IMR-90 (cell line): ENCODE data around the gene UNC93A. TPM values are rescaled to one million over a fixed set of nuclear protein-coding genes. Genes with fewer than 3 reads are reported as not detected.

Experiments
- ATAC-seq: fragments of 200-7000 bp; cut with Tn5 transposase; 2 replicates; pipeline ENCODE4 v1.9.1; 2020; ENCODE audit warnings: low read depth, mild to moderate bottlenecking, moderate library complexity
- BruUV-seq: library from RNA; stranded (reverse); fragments of 400-500 nt; replicated peaks from 2 replicates; lab custom pipeline; 2021; lab: Mats Ljungman, UMichigan
- CTCF ChIA-PET: fragments of 300-600 bp; formaldehyde crosslinking; extraction: SDS; loops from one replicate; lab custom pipeline; 2021; ENCODE audit warnings: antibody characterized with exemption; lab: Yijun Ruan, JAX
- POLR2A ChIA-PET: fragments of 300-600 bp; sonication (Branson Sonifier 250); formaldehyde crosslinking; loops from one replicate; lab custom pipeline; 2022; ENCODE audit warnings: antibody characterized with exemption; ENCODE audit not compliant: unreplicated experiment; lab: Charles Lee
- DNase-seq: peaks from one replicate; pipeline ENCODE4 v3.0.0; 2013
- H2AFZ ChIP-seq: replicated peaks from 2 replicates; pipeline ENCODE3; 2013; ENCODE audit warnings: low read length, mild to moderate bottlenecking; ENCODE audit not compliant: poor library complexity
- H2AK5ac ChIP-seq: 2 replicates; pipeline ENCODE4 v1.6.1; 2013; ENCODE audit warnings: low read depth, low read length, inconsistent platforms
- H2AK9ac ChIP-seq: replicated peaks from 2 replicates; pipeline ENCODE3; 2013; ENCODE audit warnings: mild to moderate bottlenecking, low read depth, low read length, moderate library complexity; ENCODE audit not compliant: poor library complexity
- H2BK120ac ChIP-seq: 2 replicates; pipeline ENCODE4 v1.6.1; 2013; ENCODE audit warnings: low read depth, low read length, inconsistent platforms
- H2BK15ac ChIP-seq: 3 replicates; pipeline ENCODE4 v1.6.1; 2013; ENCODE audit warnings: low read depth, low read length, inconsistent platforms
- H2BK20ac ChIP-seq: 2 replicates; pipeline ENCODE4 v1.6.1; 2013; ENCODE audit warnings: low read depth, mild to moderate bottlenecking, inconsistent platforms, low read length, moderate library complexity
- H2BK5ac ChIP-seq: 2 replicates; pipeline ENCODE4 v1.6.1; 2013; ENCODE audit warnings: mild to moderate bottlenecking, low read depth, low read length, inconsistent platforms; ENCODE audit not compliant: poor library complexity, severe bottlenecking
- H3K14ac ChIP-seq: replicated peaks from 2 replicates; pipeline ENCODE4 v1.6.1; 2013; ENCODE audit warnings: low read depth, low read length, inconsistent platforms
- H3K18ac ChIP-seq: 2 replicates; pipeline ENCODE4 v1.6.1; 2013; ENCODE audit warnings: low read depth, low read length, control low read depth
- H3K23ac ChIP-seq: 2 replicates; pipeline ENCODE4 v1.6.1; 2013; ENCODE audit warnings: low read depth, low read length, inconsistent platforms
- H3K27ac ChIP-seq: 2 replicates; pipeline ENCODE4 v1.5.1; 2013; ENCODE audit warnings: mild to moderate bottlenecking, control low read depth, low read length; ENCODE audit not compliant: insufficient read depth
- H3K27me3 ChIP-seq: 2 replicates; pipeline ENCODE4 v1.6.1; 2013; ENCODE audit warnings: low read length; ENCODE audit not compliant: control insufficient read depth, insufficient read depth
- H3K36me3 ChIP-seq: 2 replicates; pipeline ENCODE4 v1.6.1; 2013; ENCODE audit warnings: low read length, mixed read lengths; ENCODE audit not compliant: control insufficient read depth, insufficient read depth
- H3K4ac ChIP-seq: 2 replicates; pipeline ENCODE4 v1.6.1; 2013; ENCODE audit warnings: low read depth, low read length, inconsistent platforms
- H3K4me1 ChIP-seq: 2 replicates; pipeline ENCODE4 v1.6.1; 2013; ENCODE audit warnings: low read length, mixed read lengths; ENCODE audit not compliant: control insufficient read depth, insufficient read depth
- H3K4me2 ChIP-seq: 2 replicates; pipeline ENCODE4 v1.6.1; 2013; ENCODE audit warnings: low read depth, mild to moderate bottlenecking, control low read depth, low read length, moderate library complexity
- H3K4me3 ChIP-seq: 2 replicates; pipeline ENCODE4 v1.5.1; 2013; ENCODE audit warnings: low read depth, mild to moderate bottlenecking, control low read depth, low read length, moderate library complexity; ENCODE audit not compliant: insufficient read depth
- H3K56ac ChIP-seq: 2 replicates; pipeline ENCODE4 v1.6.1; 2013; ENCODE audit warnings: low read length, inconsistent platforms; ENCODE audit not compliant: insufficient read depth; ENCODE audit errors: extremely low read depth
- H3K79me1 ChIP-seq, 2 experiments: 2 replicates each; pipeline ENCODE4 v1.6.1; 2013; ENCODE audit warnings: low read length in 2 of 2, inconsistent platforms in 1 of 2, low read depth in 1 of 2
- H3K9ac ChIP-seq: 2 replicates; pipeline ENCODE4 v1.6.1; 2013; ENCODE audit warnings: low read depth, low read length, control low read depth
- H3K9me1 ChIP-seq: 2 replicates; pipeline ENCODE4 v1.6.1; 2013; ENCODE audit warnings: low read length, inconsistent platforms; ENCODE audit not compliant: insufficient read depth
- H3K9me3 ChIP-seq: 2 replicates; pipeline ENCODE4 v1.6.1; 2013; ENCODE audit warnings: low read length; ENCODE audit not compliant: control insufficient read depth, insufficient read depth
- H4K20me1 ChIP-seq: 2 replicates; pipeline ENCODE4 v1.6.1; 2013; ENCODE audit warnings: low read length, inconsistent platforms; ENCODE audit not compliant: insufficient read depth
- H4K5ac ChIP-seq: 2 replicates; pipeline ENCODE4 v1.6.1; 2013; ENCODE audit warnings: mild to moderate bottlenecking, low read depth, low read length, control low read depth
- H4K8ac ChIP-seq, 2 experiments: 2 replicates each; pipeline ENCODE4 v1.6.1; 2013; ENCODE audit warnings: low read depth in 2 of 2, low read length in 2 of 2, control low read depth in 1 of 2, inconsistent platforms in 1 of 2
- H4K91ac ChIP-seq: 2 replicates; pipeline ENCODE4 v1.6.1; 2013; ENCODE audit warnings: low read depth, low read length, inconsistent platforms; ENCODE audit not compliant: insufficient read depth
- BHLHE40 ChIP-seq: fragments of 150-350 bp; IDR thresholded peaks from 2 replicates; pipeline ENCODE4 v1.6.1; 2016; ENCODE audit warnings: mild to moderate bottlenecking, low read depth, low read length
- CHD1 ChIP-seq: IDR thresholded peaks from 2 replicates; pipeline ENCODE4 v1.6.1; 2012; ENCODE audit warnings: low read depth, low read length, improper control_type of control experiment
- CTCF ChIP-seq: conservative IDR thresholded peaks from 2 replicates; pipeline ENCODE4 v1.5.1; 2012; ENCODE audit warnings: mild to moderate bottlenecking, low read depth, low read length, improper control_type of control experiment
- ELK1 ChIP-seq: fragments of 150-350 bp; IDR thresholded peaks from 2 replicates; pipeline ENCODE4 v1.6.1; 2016; ENCODE audit warnings: low read depth, mild to moderate bottlenecking, low read length, moderate library complexity, borderline replicate concordance
- FOS ChIP-seq: fragments of 150-350 bp; IDR thresholded peaks from 2 replicates; pipeline ENCODE4 v1.6.1; 2016; ENCODE audit warnings: low read depth, low read length
- MAFK ChIP-seq: IDR thresholded peaks from 2 replicates; pipeline ENCODE4 v1.6.1; 2012; ENCODE audit warnings: low read depth, low read length, improper control_type of control experiment
- MAZ ChIP-seq: IDR thresholded peaks from 2 replicates; pipeline ENCODE4 v1.6.1; 2012; ENCODE audit warnings: low read depth, mild to moderate bottlenecking, low read length, improper control_type of control experiment, moderate library complexity, borderline replicate concordance
- MXI1 ChIP-seq: IDR thresholded peaks from 2 replicates; pipeline ENCODE4 v1.6.1; 2012; ENCODE audit warnings: low read depth, mild to moderate bottlenecking, low read length, moderate library complexity, borderline replicate concordance
- NFE2L2 ChIP-seq: fragments of 150-350 bp; IDR thresholded peaks from 2 replicates; pipeline ENCODE4 v1.6.1; 2016; ENCODE audit warnings: low read depth, mild to moderate bottlenecking, low read length
- POLR2A ChIP-seq: IDR thresholded peaks from 2 replicates; pipeline ENCODE4 v1.6.1; 2012; ENCODE audit warnings: mild to moderate bottlenecking, low read depth, low read length
- RAD21 ChIP-seq: IDR thresholded peaks from 2 replicates; pipeline ENCODE4 v1.6.1; 2012; ENCODE audit warnings: low read length, improper control_type of control experiment
- RCOR1 ChIP-seq: IDR thresholded peaks from 2 replicates; pipeline ENCODE4 v1.6.1; 2012; ENCODE audit warnings: mild to moderate bottlenecking, low read length, improper control_type of control experiment; ENCODE audit not compliant: insufficient replicate concordance
- RFX5 ChIP-seq: IDR thresholded peaks from 2 replicates; pipeline ENCODE4 v1.8.0; 2012; ENCODE audit warnings: low read depth, mild to moderate bottlenecking, low read length, moderate library complexity
- WGBS, 2 experiments: methylation state at CpG; one replicate each; pipeline versions ENCODE4 v1.1.5 to v1.1.7; 2013; ENCODE audit warnings: missing lambda C conversion rate in 2 of 2; ENCODE audit not compliant: insufficient read length in 1 of 2; ENCODE audit errors: extremely low coverage in 2 of 2; 5-methylcytosine and 5-hydroxymethylcytosine counted together
- dilution Hi-C: fragments of 300-500 bp; cut with HindIII; formaldehyde crosslinking; loops from one replicate; pipeline ENCODE4 v1.14.3; 2018; ENCODE audit warnings: low sequenced_read_pairs; ENCODE audit not compliant: unreplicated experiment
- in situ Hi-C: fragments of 300-500 bp; cut with MboI; formaldehyde crosslinking; loops from 3 replicates; pipeline ENCODE4 v1.14.3; 2019; ENCODE audit warnings: low sequenced_read_pairs, inconsistent platforms, mixed read lengths
- intact Hi-C: fragments of 100-400 bp; cut with micrococcal nuclease; formaldehyde crosslinking; loops from 2 replicates; pipeline ENCODE4 v1.10.0; 2022
- polyA plus RNA-seq, 3 experiments: library from polyadenylated mRNA; depleted of rRNA; stranded (reverse); fragments of >200 nt; gene quantifications; 2 replicates each; pipeline ENCODE4 v1.2.3, GENCODE V29; 2012; ENCODE audit warnings: low replicate concordance in 1 of 3
- total RNA-seq: library from RNA; depleted of rRNA; stranded (reverse); fragments of >200 nt; gene quantifications from 2 replicates; pipeline ENCODE4 v1.2.3, GENCODE V29; 2012
- TF ChIP-seq, protein P1 (sequence below): fragments of 150-350 bp; IDR thresholded peaks from 2 replicates; pipeline ENCODE4 v1.6.1; 2017; ENCODE audit warnings: mild to moderate bottlenecking, antibody characterized with exemption, low read length, low read depth

UNC93A gene
- total and polyA plus RNA-seq, 2 of the 4 experiments (the other 2 are of a cell fraction): not detected

- WGBS, 2 experiments: no CpG with 5 or more reads among the region's 11 CpGs
- POLR2A ChIA-PET: no interaction called here
These were observed 40.5 kb downstream of the UNC93A start for GRCh38 chr6:167331565-167331964.

More at GRCh38 chr6:167331565-167331964, 40.5 kb downstream of the UNC93A start:
- peaks cover 14% of the 10 kb centered on the region for H3K9me3 ChIP-seq
- no peak overlapping the region for H2BK5ac ChIP-seq
- no peaks in the 10 kb centered on the region for H3K36me3 ChIP-seq
- H2AFZ ChIP-seq: no peak overlapping the region
- no peak overlapping the region for H3K9ac ChIP-seq
- no peak overlapping the region for H4K5ac ChIP-seq
- no TSS peak for BruUV-seq
- no peak overlapping the region for H4K8ac ChIP-seq
- H3K4me2 ChIP-seq: no peak overlapping the region
- H2BK20ac ChIP-seq: no peak overlapping the region
- H3K56ac ChIP-seq: no peak overlapping the region
- CTCF ChIA-PET: no interaction called here
- no peaks in the 10 kb centered on the region for H3K4me1 ChIP-seq
- H2AK9ac ChIP-seq: no peak overlapping the region
- H3K27me3 ChIP-seq: no peaks in the 10 kb centered on the region
- TF ChIP-seq NFE2L2 (no peak), CHD1 (no peak), RFX5 (no peak), RCOR1 (no peak), MXI1 (no peak), BHLHE40 (no peak), ELK1 (no peak), FOS (no peak), CTCF (no peak), MAZ (no peak), MAFK (no peak), POLR2A (no peak), RAD21 (no peak)
- TF ChIP-seq, protein P1, sequence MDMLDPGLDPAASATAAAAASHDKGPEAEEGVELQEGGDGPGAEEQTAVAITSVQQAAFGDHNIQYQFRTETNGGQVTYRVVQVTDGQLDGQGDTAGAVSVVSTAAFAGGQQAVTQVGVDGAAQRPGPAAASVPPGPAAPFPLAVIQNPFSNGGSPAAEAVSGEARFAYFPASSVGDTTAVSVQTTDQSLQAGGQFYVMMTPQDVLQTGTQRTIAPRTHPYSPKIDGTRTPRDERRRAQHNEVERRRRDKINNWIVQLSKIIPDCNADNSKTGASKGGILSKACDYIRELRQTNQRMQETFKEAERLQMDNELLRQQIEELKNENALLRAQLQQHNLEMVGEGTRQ: no peak
- no peaks in the 10 kb centered on the region for H4K20me1 ChIP-seq
- no peak overlapping the region for H2BK15ac ChIP-seq
- in situ Hi-C loops (no loop called here), dilution Hi-C loops (no loop called here), intact Hi-C loops (no loop called here)
- no peak overlapping the region for H3K4ac ChIP-seq
- H3K4me3 ChIP-seq: no peak overlapping the region
- H3K9me1 ChIP-seq: no peaks in the 10 kb centered on the region
- H2BK120ac ChIP-seq: no peak overlapping the region
- H3K14ac ChIP-seq: no peak overlapping the region
- H2AK5ac ChIP-seq: no peak overlapping the region
- no peak overlapping the region for H3K18ac ChIP-seq
- no peak for ATAC-seq
- H4K91ac ChIP-seq: no peak overlapping the region
- DNase-seq: no peak
- H3K27ac ChIP-seq: no peak overlapping the region
- H3K79me1 ChIP-seq: no peaks in the 10 kb centered on the region
- H3K23ac ChIP-seq: no peak overlapping the region
